B cell (primary cell): ENCODE results near the gene DNHD1. TPM values are rescaled to one million over a fixed set of nuclear protein-coding genes. Genes with fewer than 3 reads are reported as not detected.

Experiments
- ATAC-seq: fragments of 200-7000 bp; cut with Tn5 transposase; one replicate; pipeline ENCODE4 v1.10.0; 2021; ENCODE audit warnings: low read depth, mild to moderate bottlenecking, moderate number of reproducible peaks, moderate library complexity
- CTCF ChIA-PET: fragments of 350-600 bp; sonication (Branson Sonifier 250); formaldehyde crosslinking; loops from one replicate; lab custom pipeline; 2021; ENCODE audit warnings: antibody characterized with exemption, inconsistent platforms; lab: Charles Lee
- POLR2A ChIA-PET: fragments of 350-600 bp; sonication (Branson Sonifier 250); formaldehyde crosslinking; loops from one replicate; lab custom pipeline; 2021; ENCODE audit warnings: antibody characterized with exemption; lab: Charles Lee
- DNase-seq: peaks from one replicate; pipeline ENCODE4 v3.0.0; 2013
- H2AFZ ChIP-seq: 2 replicates; pipeline ENCODE4 v1.6.1; 2012; ENCODE audit warnings: mild to moderate bottlenecking, low read depth, low read length; ENCODE audit not compliant: insufficient read depth, poor library complexity, severe bottlenecking
- H3K27ac ChIP-seq, 2 donors: 1 replicate in 1 of 2; 2 replicates in 1 of 2; pipeline ENCODE4 v1.5.1; 2012 to 2013; ENCODE audit warnings: low read length in 2 of 2, mild to moderate bottlenecking in 2 of 2, moderate library complexity in 1 of 2
- H3K27me3 ChIP-seq, 4 experiments: fragments of 200-600 bp in 1 of 4; sonication (generic) in 1 of 4; replicated peaks in 1 of 4; 1 replicate in 2 of 4; 2 replicates in 2 of 4; pipeline versions ENCODE4 v1.6.1 to v1.7.0; 2013 to 2016; ENCODE audit warnings: low read length in 3 of 4, mild to moderate bottlenecking in 2 of 4, mixed read lengths in 1 of 4, moderate library complexity in 1 of 4; ENCODE audit not compliant: insufficient read depth in 4 of 4, control insufficient read depth in 3 of 4; ENCODE audit errors: control extremely low read depth in 1 of 4
- H3K36me3 ChIP-seq, 2 experiments: replicated peaks in 1 of 2; 1 replicate in 1 of 2; 2 replicates in 1 of 2; pipeline versions ENCODE4 v1.6.1 to v1.7.1; 2013; ENCODE audit warnings: low read length in 1 of 2; ENCODE audit not compliant: insufficient read depth in 2 of 2, control insufficient read depth in 1 of 2; ENCODE audit errors: control extremely low read depth in 1 of 2, extremely low read depth in 1 of 2
- H3K4me1 ChIP-seq, 2 donors: fragments of 200-600 bp in 1 of 2; sonication (generic) in 1 of 2; 1 replicate in 1 of 2; 2 replicates in 1 of 2; pipeline versions ENCODE4 v1.5.1 to v1.6.1; 2013 to 2017; ENCODE audit warnings: low read length in 2 of 2; ENCODE audit not compliant: control insufficient read depth in 2 of 2, insufficient read depth in 2 of 2
- H3K4me2 ChIP-seq: replicated peaks from 2 replicates; pipeline ENCODE3; 2012; ENCODE audit warnings: mild to moderate bottlenecking, low read depth, low read length; ENCODE audit not compliant: poor library complexity, severe bottlenecking
- H3K4me3 ChIP-seq, 5 experiments: fragments of 200-600 bp in 1 of 5; sonication (generic) in 1 of 5; 1 replicate in 3 of 5; 2 replicates in 2 of 5; pipeline versions ENCODE4 v1.5.1 to v1.7.0; 2011 to 2016; ENCODE audit warnings: low read length in 4 of 5, mild to moderate bottlenecking in 4 of 5, low read depth in 2 of 5, control low read depth in 1 of 5, moderate library complexity in 1 of 5; ENCODE audit not compliant: insufficient read depth in 1 of 5; ENCODE audit errors: control extremely low read depth in 1 of 5, extremely low read depth in 1 of 5
- H3K79me2 ChIP-seq: fragments of 200-600 bp; sonication (generic); one replicate; pipeline ENCODE4 v1.6.0; 2016; ENCODE audit warnings: low read length; ENCODE audit not compliant: control insufficient read depth, insufficient read depth
- H3K9ac ChIP-seq: fragments of 200-600 bp; sonication (generic); 2 replicates; pipeline ENCODE4 v1.6.1; 2017; ENCODE audit warnings: mild to moderate bottlenecking, low read length, moderate library complexity
- H3K9me3 ChIP-seq, 3 donors: one replicate each; pipeline versions ENCODE4 v1.6.1 to v1.7.1; 2013; ENCODE audit warnings: low read length in 2 of 3; ENCODE audit not compliant: control insufficient read depth in 2 of 3, insufficient read depth in 1 of 3; ENCODE audit errors: control extremely low read depth in 1 of 3
- H4K20me1 ChIP-seq: 2 replicates; pipeline ENCODE4 v1.6.0; 2012; ENCODE audit warnings: mild to moderate bottlenecking, low read length; ENCODE audit not compliant: insufficient read depth, control insufficient read depth, poor library complexity, severe bottlenecking
- H3K27ac Mint-ChIP-seq: one replicate; pipeline ENCODE4 v1.8.0; 2021; ENCODE audit warnings: mixed read lengths
- H3K27me3 Mint-ChIP-seq: one replicate; pipeline ENCODE4 v1.8.0; 2021; ENCODE audit warnings: mixed read lengths
- H3K4me1 Mint-ChIP-seq: one replicate; pipeline ENCODE4 v1.8.0; 2021; ENCODE audit warnings: mixed read lengths
- H3K4me3 Mint-ChIP-seq: one replicate; pipeline ENCODE4 v1.8.0; 2021; ENCODE audit warnings: mixed read lengths
- H3K9me3 Mint-ChIP-seq: one replicate; pipeline ENCODE4 v1.8.0; 2022; ENCODE audit warnings: mixed read lengths; ENCODE audit not compliant: insufficient read depth
- CTCF ChIP-seq: fragments of 200-600 bp; IDR thresholded peaks from one replicate; pipeline ENCODE4 v1.8.0; 2022; ENCODE audit warnings: antibody characterized with exemption, mild to moderate bottlenecking
- EZH2 ChIP-seq: IDR thresholded peaks from 2 replicates; pipeline ENCODE4 v1.6.1; 2012; ENCODE audit warnings: borderline replicate concordance, low read depth, mild to moderate bottlenecking, moderate library complexity, low read length; ENCODE audit not compliant: insufficient read depth, poor library complexity, severe bottlenecking
- WGBS: methylation state at CpG from one replicate; pipeline ENCODE4 v1.1.5; 2013; ENCODE audit warnings: missing lambda C conversion rate; ENCODE audit not compliant: insufficient coverage; 5-methylcytosine and 5-hydroxymethylcytosine counted together
- intact Hi-C: fragments of 100-400 bp; cut with micrococcal nuclease; formaldehyde crosslinking; loops from one replicate; pipeline ENCODE4 v1.10.0; 2022
- polyA plus RNA-seq: library from polyadenylated mRNA; depleted of rRNA; stranded (reverse); fragments of >200 nt; gene quantifications from 2 replicates; pipeline ENCODE4 v1.2.3, GENCODE V29; 2012
- total RNA-seq, 2 donors: library from RNA; stranded (reverse); fragments of 120-200 nt in 1 of 2; gene quantifications; 1 replicate in 1 of 2; 2 replicates in 1 of 2; pipeline versions ENCODE4 v1.2.3 to v1.2.4, GENCODE V29; 2013 to 2022

Gene DNHD1
- total and polyA plus RNA-seq, 2 donors (not counting 1 experiment from before 2014, with no cell fraction given): 53.9 to 58.2 TPM

- ATAC-seq (no peak), DNase-seq (no peak)
- H3K36me3 ChIP-seq: no peaks in the 10 kb centered on the region
- POLR2A ChIA-PET: no interaction called here
- Mint-ChIP-seq H3K4me1 (no peaks in the 10 kb centered on the region), H3K27ac (no peak overlapping the region), H3K4me3 (no peak overlapping the region), H3K27me3 (no peaks in the 10 kb centered on the region), H3K9me3 (no peaks in the 10 kb centered on the region)
- 83% methylated on average over 1 of the region's 5 CpGs for WGBS
- no peak overlapping the region for H3K9ac ChIP-seq
- TF ChIP-seq EZH2 (no peak), CTCF (no peak)
- no peak overlapping the region for H3K4me2 ChIP-seq
- no peak overlapping the region for H3K27ac ChIP-seq
- intact Hi-C loops: no loop called here
- CTCF ChIA-PET: interaction anchor here (1.3 kb wide), 1 partner anchor 24 kb away, joined by 3 read pairs; no protein-coding TSS in a partner anchor
- no peaks in the 10 kb centered on the region for H3K27me3 ChIP-seq
- no peaks in the 10 kb centered on the region for H3K9me3 ChIP-seq
- no peak overlapping the region for H3K4me3 ChIP-seq
- H4K20me1 ChIP-seq: no peaks in the 10 kb centered on the region
- no peaks in the 10 kb centered on the region for H3K4me1 ChIP-seq
- no peaks in the 10 kb centered on the region for H3K79me2 ChIP-seq
- no peak overlapping the region for H2AFZ ChIP-seq
These were observed 58.0 kb downstream of the DNHD1 start for GRCh38 chr11:6554828-6555706.
